ENCODE measurements around the gene MYLK.

The MYLK gene

DNA sequence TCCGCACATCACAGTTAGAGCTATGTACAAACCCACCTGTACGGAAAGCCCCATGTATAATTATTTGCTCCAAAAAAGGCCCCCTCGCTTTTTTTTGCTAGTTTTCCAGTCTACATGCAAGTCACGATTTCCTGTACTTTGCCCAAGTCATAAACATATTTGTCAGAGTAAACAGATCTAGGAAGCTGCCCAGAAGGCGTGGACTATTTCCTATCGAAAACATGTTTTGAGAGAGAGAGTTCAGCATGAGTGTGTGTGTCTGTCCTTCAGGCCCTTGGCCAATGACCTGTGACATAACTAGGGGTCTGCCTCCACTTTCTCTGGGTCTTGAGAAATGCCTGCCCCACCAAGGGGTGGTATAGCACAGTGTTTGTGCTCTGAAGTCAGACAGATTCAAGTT lies 226.6 kb downstream of the MYLK start:
- no peak for DNase-seq

GRCh38 chr3:123657111-123657510 lies 227.0 kb downstream of the MYLK start:
- DNase-seq, result no peak

DNA sequence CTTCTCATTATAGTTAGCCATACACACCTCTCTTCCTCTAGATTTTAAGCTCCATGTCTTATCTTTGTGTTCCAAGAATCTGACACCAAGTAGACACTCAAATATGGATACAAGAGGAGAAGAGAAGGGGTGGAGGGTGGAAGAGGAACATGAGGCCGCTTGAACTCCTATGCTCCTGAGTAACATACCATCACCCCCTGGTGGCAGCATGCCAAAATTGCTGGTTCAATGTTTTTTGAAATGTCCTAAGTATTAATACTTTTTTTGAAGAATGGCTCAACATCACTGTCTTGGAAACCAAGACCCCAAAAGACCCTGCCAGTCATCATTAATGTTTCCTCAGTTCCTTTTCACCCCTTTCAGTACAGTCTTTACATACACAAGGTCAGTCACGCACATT lies 227.4 kb downstream of the MYLK start:
- no peak for DNase-seq

- DNase-seq, result no peak
Observed at GRCh38 chr3:123656274-123656673, 227.9 kb downstream of the MYLK start.

- no peak for DNase-seq
Observed at GRCh38 chr3:123655400-123655799, 228.7 kb downstream of the MYLK start.

DNA sequence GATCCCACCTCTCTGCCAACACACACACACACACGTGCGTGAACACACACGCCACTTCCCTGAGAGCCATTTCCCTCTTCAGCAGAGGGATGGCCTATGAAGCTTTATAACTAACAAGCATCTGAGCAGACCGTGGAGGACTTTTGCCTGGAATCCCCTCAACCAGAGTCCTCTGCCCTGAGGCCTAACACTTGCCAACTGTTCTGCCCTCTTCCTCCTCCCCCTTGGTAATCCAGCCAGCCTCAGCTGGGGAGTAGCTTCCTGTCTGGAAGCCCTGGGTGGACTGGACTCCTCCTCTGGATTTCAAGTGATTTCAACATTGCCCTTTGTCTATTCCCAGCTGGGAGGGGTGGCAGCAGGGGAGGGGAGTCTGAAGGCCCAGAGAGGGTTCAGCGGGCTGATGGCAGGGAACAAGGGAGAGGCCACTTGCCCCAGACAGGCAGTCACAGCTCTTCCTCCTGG lies 230.9 kb downstream of the MYLK start:
- no peak for DNase-seq

DNA sequence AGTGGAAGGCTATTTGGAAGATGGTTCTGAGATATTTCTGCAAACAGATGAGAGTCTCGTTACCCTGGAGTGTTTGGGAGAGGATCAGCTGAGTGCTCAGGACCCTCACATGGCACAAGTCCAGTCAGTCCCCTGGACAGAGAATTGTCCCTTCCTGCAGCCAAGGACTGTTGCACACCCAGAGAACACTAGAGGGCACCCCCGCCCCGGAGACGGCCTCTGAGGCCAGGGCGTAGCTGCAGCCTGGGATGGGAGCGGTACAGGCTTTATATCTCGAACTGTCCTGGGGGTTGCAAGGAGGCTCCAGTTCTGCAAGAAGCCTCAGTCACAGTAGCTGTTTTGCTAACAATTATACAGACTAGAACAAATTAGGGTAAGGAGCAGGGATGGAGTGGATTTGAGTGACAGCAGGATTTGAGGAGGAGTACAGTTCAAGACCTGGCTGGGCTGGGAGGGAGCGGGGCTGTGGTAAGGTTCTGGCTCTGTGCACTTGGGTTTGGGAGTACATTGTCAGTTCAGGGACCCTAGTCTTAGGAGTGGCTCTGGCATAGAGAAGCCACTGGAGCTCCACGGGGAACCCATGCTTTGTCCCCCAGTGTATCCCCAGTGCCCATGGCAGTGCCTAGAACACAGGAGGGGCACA lies 231.7 kb downstream of the MYLK start:
- DNase-seq, result peak; percentile 24

DNA sequence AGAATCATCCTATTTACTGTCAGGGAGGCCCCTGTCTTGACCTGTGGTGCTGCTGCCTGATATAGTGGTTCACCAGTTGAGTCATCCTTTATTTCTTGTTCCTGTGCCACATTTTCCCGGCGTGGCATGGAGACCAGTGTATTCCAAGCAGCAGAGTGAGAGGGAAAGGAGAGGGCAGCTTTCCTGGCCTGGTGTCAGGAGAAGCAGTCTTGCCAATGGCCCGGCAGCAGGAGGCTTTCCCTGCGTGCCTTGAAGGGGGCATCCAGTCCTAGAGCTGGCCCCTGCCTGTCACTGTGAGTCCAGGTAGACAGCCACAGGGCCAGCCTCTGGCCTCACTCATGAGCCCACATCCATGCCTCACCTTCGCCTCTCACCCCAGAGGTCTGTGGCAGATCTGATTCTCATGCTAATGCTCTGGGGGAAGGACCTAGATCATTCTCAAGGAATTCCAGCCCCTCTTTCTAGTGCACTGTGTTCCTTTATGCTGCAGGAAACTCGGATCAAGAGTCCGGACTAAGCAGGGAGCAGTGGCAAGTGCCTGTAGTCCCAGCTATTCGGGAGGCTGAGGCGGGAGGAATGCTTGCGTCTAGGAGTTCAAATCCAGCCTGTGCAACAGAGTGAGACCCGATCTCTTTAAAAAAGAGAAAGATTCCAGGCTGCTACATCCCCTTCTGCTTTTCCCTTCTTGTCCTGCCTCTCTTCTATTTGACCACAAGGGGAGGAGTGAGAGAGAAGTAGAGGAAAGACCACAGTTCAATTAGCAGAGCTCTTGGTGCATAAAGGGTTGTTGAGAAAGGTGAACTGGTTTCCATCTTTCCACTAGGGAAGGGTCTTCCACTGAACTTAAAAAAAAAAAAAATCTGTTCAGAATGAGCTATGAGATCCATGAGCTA lies 232.4 kb downstream of the MYLK start:
- DNase-seq, result no peak

DNA sequence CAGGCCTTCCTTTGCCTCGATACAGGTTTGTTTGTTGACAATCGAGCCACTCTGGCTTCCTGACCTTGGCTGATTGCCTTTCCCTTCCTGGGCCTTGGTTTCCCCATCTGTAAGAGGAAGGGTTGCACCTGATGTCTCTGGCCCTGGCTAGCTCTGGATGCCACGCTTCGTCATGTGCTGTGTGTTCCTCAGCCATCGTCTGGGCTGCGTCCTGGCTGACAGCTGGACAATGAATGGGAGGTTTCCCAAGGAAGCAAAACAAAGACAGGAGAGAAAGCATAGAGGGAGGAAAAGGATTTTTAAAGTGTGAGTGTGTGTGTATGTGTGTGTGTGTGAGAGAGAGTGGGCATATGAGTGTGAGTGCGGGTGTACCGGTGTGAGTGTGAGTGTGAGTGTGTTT lies 234.0 kb downstream of the MYLK start:
- DNase-seq, result no peak

GRCh38 chr3:123648696-123649405 lies 235.3 kb downstream of the MYLK start:
- no peak for DNase-seq

DNA sequence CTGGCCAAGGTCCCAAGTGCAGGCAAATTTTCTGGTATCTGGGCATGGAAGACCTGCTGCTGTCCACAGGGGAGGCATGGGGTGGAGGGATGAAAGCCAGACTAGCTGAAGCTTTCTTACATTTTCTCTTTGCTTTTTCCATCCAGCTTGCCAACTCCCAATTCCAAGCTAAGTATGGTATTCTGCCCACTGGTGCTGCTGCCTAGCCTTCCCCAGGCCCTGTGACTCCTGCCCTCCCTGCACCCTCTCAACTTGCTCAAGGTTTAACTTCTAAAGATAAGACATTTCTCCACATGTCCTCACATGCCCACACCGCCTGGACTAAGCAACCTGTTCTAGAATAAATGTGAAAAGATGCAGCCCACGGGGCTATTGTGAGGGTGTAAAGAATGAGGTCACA lies 239.8 kb downstream of the MYLK start:
- no peak for DNase-seq

GRCh38 chr3:123642957-123643330 lies 241.2 kb downstream of the MYLK start:
- no peak for DNase-seq

GRCh38 chr3:123642182-123642956 lies 241.8 kb downstream of the MYLK start:
- DNase-seq, result peak; percentile 37

DNA sequence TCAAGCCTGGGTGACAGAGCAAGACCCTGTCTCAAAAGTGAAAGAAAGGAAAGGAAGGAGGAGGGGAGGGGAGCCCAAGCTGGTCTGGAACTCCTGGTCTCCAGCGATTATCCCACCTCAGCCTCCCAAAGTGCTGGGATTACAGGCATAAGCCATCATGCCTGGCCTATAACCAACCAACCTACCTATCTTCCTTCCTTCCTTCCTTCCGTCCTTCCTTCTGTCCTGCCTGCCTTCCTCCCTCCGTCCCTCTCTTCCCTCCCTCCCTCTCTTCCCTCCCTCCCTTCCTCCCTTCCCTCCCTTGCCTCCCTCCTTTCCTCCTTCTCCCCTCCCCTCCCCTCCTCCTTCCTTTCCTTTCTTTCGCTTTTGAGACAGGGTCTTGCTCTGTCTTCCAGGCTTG lies 242.6 kb downstream of the MYLK start:
- DNase-seq, result no peak

DNA sequence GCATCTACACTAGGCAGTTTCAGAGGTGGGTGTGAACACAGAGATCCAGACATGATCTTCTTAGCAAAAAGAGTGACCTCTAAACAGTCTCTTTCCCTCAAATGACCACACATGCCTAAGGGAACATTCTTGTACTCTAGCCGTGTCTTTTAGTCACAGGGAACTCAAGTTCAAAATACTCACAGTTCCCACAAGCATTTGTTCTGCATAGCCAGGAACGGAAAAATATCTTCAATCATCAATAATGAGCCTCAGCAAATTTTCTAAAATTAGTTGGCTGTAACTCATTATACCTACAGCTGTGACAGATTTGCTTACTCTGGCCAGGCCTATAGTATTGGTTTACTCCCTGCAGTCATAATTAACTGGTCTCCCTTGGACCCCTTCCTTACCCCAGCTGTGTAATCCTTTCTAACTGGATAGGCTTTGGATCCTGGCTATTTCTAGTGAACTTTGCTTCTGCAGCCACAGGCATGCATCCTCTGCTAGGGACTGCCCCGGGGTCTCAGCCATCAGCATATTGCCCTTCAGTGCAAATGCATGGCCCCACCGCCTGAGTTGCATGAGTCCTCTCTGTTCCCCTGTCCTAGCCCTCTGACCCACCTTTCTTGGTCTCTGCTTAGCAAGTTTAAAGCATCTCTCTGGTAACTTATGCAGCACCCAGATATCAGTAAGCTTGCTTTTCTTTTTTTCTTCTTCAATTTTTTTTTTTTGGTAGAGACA lies 243.2 kb downstream of the MYLK start:
- DNase-seq, result no peak

DNA sequence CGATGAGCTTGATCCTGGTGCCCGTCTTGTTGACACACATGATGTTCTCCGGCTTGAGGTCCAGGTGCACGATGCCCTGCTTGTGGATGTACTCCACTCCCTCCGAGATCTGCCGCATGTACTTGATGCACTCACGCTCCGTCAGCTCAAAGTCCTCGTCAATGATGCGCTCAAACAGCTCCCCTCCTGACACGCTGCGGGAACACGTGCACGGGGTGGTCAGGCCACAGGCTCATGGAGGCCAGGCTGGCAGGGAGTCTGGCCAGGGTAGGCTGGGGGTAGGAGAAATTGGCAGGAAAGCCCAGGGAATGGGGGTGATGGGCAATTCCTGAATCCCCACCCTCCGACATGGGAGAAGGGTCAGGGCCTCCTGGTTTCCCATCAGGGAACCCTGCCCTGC lies 243.8 kb downstream of the MYLK start:
- no peak for DNase-seq

GRCh38 chr3:123638936-123639689 lies 245.0 kb downstream of the MYLK start:
- DNase-seq, result no peak

GRCh38 chr3:123637841-123638240 lies 246.3 kb downstream of the MYLK start:
- no peak for DNase-seq

DNA sequence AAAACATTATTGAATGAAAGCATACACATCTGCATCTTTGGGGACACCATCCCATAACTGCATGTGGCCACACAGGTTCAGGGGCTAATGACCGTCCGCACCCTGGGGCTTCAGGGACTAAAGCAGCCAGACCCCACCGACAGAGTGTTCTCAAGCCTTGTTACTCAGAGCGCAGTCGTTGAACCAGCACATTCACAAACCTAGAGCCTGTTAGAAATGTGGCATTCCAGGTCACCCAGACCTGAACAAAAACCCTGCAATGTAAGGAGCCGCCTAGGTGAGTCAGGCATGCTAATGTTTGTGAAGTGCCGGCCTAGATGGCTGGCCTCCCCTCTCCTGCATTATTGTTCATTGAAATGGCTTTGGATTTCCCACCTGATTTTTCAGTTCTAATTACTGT lies 247.0 kb downstream of the MYLK start:
- DNase-seq, result no peak

- DNase-seq, result no peak
Observed at GRCh38 chr3:123636431-123636841, 247.7 kb downstream of the MYLK start.

GRCh38 chr3:123635717-123636116 lies 248.4 kb downstream of the MYLK start:
- no peak for DNase-seq

GRCh38 chr3:123635217-123635616 lies 248.9 kb downstream of the MYLK start:
- DNase-seq, result no peak
